Stimulated activated CD4-positive, alpha-beta T cell treated with anti-CD3 and anti-CD28 coated beads, Interleukin-12 subunit alpha, Interleukin-12 subunit beta, amount 100 ng/mL, for 24 hours (primary cell): ENCODE results near the gene ERC1.

Experiments used
- DNase-seq, 2 experiments: peaks; one replicate each; pipeline ENCODE4 v3.0.0-alpha.2; 2020; ENCODE audit warnings: low read depth in 2 of 2

Gene ERC1

DNA sequence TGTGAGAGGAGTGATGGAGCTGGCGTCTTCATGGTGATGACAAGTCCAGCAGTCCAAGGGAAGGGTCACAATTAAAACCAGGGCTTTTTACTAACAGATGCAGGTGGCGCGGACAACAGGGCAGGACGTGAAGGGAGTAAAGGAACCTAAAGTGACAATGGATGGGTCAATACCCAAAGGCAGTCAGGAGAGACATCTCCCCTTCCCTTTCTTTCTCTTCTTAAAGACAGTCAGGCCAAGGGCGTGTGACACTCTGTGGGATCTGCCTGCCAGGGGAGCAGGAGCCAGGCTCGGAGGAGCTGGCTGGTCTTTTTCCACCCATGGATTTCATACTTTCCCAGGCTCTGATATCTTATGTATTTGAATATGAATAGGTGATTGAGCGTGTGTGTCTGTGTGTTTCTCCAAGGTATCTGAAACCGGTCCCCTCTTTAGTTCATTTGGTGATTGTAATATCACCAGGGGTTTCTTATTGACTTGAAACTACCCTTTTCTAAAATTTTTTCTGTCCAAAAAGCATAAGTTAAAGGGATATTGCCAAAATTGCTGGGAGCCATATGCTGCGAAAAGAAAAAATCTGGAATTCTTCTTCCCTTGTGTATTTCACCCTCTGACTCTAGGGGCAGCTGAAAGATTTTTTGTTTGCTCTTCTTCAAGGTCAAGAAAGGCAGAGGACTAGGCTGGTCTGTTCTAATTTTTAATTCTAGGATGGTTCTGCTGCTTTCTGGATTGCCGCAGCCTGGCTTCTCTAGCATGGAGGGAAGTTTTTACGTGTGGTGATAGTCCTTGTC lies 541.5 kb downstream of the ERC1 start:
- DNase-seq, result no peak

- DNase-seq, result no peak
Observed at GRCh38 chr12:1533205-1533601, 542.2 kb downstream of the ERC1 start.

DNA sequence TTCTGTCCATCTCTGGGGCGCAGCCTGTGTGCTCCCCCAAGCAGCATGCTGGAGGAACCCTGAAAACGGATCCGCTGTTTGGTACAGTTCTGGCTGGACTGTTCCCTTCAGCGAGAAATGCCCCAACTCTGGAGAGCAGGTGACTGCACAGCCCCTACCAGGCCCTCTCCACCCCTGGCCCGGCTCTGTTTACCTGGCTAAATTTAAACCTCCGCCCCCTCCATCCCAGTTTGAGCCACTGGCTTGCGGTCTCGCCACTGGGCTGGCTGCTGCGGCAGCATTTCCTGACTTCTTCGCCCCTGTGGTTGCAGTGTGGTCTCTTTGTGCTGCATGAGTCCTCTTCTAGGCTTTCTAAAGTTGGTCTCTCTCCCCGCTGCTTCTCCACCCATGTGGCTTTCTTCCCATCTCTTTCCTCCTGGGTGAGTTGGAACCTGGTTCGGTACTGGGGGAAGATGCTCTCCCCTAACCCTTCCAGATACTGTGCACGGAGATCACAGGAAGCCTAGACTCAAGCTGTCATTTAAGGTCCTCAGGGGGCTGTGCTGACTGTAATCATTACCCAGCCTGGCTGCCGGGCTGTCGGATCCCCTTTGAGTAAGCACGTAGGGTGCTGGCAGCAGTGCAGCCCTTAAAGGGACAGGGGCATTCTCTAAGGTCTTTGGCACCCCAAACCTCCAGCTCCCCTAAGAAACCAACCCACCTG lies 542.7 kb downstream of the ERC1 start:
- peak in 1 of 2 experiments; percentile 31 for DNase-seq

DNA sequence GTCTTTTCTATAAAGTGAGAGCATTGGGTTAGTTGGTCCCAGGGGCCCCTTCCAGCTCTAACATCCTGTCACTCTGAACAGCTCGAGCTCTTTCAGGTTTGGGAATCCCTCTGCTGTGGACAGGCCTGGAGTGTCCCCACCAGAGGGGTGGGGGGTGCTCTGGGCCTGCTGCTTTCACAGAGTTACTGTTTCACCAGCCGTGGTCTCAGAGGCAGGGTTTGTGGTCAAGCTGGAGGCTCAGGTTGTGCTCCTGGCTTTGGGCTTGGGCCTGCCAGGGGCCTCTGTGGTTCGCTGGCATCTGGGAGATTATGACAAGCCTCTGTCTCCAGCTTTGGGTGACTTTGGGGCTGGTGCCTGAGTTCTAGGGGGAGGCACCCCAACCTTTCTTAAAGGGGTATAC lies 543.7 kb downstream of the ERC1 start:
- DNase-seq, result no peak

DNA sequence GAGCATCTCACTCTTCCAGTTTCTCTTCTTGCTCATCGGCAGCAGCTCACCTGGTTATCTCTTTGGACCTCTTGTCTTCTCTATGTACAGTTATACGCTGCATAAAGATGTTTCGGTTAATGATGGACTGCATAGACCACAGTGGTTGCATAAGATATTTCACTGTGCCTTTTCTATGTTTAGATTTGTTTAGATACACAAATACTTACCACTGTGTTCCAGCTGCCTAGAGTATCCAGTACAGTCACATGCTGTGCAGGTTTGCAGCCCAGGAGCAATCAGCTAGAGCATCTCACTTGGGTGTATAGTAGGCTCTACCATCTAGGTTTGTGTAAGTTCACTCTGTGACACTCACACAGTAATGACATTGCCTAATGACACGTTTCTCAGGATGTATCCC lies 545.8 kb downstream of the ERC1 start:
- no peak for DNase-seq

DNA sequence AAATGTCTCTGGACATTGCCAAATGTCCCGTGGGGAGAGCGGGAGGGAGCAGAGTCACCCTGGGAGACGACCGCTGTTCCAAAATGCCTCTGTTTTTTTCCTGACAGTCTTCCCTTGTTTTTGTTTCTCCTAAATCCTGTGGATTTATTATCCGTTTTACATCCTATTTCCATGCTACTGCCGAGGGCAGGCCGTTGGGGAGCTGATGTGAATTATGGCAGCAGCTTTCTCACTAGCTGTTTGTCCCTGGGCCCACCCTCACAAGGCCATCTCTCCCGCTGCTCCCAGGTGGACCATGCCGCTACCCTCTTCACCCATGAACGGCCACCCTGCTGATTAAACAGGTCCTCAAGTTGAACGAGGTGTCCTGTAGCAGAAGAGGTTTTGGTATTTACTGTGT lies 548.1 kb downstream of the ERC1 start:
- DNase-seq, result no peak

DNA sequence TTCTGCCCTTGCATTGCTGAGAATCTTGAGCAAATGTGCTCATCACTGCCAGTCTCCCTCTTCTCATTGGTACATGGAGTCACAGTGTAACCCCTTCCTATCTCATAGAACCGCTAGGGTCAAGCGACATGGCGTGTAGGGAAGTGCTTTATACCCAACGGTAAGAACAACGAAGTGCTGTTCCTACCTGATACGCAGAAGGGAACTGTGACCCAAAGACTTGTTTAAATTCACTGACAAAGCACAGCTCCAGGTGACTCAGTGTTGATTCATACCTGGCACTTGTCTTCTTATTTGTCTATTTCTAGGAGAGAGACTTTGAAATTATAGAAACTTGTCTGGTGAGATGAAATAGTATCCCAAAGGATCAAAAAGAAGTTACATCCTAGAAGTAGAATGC lies 549.7 kb downstream of the ERC1 start:
- DNase-seq, result no peak

GRCh38 chr12:1542599-1542998 lies 551.6 kb downstream of the ERC1 start:
- no peak for DNase-seq

DNA sequence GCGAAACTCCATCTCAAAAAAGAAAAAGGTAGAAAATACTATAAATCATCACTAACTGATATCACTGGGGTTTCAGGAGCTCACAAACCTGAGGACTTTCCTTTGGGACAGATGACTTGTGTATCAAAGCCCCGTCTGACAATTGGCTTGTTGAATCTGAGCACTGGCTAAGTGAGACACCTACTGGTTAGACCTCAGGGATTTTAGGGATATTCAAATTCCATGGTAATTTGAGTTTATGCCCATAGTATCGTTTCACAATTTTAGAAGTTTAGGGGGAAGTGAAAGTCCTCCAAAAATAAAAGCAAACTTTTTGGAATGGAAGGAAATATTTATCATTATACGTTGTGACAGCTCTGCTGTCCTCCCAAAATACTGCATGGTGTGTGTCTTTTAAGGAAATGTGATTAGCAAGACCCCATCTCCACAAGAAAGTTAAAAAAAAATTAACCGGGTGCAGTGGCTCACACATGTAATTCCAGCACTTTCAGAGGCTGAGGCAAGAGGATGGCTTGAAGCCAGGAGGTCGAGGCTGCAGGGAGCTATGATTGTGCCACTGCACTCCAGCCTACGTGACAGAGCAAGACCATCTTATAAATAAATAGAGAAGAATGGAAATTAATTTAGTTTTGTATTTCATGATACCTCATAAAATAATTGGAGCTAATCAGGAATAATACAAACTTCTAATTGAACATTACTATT lies 554.1 kb downstream of the ERC1 start:
- DNase-seq, result no peak
